ENCODE measurements around the gene MATK. TPM values are rescaled to one million over a fixed set of nuclear protein-coding genes. Genes with fewer than 3 reads are reported as not detected.

The MATK gene
- polyA plus RNA-seq, 1 donor from 2014 or later = 2.6 TPM

GRCh38 chr19:3804429-3804828 lies 18.2 kb upstream of the MATK start:
- H3K27ac ChIP-seq (ENCODE audit: low read length) = no peak overlapping the region
- no peak overlapping the region for H3K4me2 ChIP-seq (ENCODE audit: low read length)
- TF ChIP-seq REST (IDR thresholded peaks at IDR 0.05; ENCODE audit: borderline replicate concordance) (no peak), RAD21 (conservative IDR thresholded peaks at IDR 0.05) (no peak), EZH2 (IDR thresholded peaks at IDR 0.05; ENCODE audit: borderline replicate concordance, insufficient read depth, low read length, poor library complexity, severe bottlenecking) (no peak), TAF1 (IDR thresholded peaks at IDR 0.05; ENCODE audit: low read depth) (no peak), MXI1 (conservative IDR thresholded peaks at IDR 0.05; ENCODE audit: poor library complexity, severe bottlenecking) (no peak), CTCF (IDR thresholded peaks at IDR 0.05; ENCODE audit: poor library complexity, severe bottlenecking) (no peak), EP300 (conservative IDR thresholded peaks at IDR 0.05; ENCODE audit: poor library complexity, severe bottlenecking) (no peak), SMC3 (conservative IDR thresholded peaks at IDR 0.05; ENCODE audit: poor library complexity) (no peak), POLR2AphosphoS5 (IDR thresholded peaks at IDR 0.05) (no peak)
- H3K4me3 ChIP-seq (ENCODE audit: low read length) = no peak overlapping the region
- H3K9me2 ChIP-seq (ENCODE audit: insufficient read depth, low read length) = no peaks in the 10 kb centered on the region
- no peak overlapping the region for H3K9ac ChIP-seq (ENCODE audit: low read length)
- H2AFZ ChIP-seq (ENCODE audit: low read depth, low read length) = no peak overlapping the region
- H3K9me3 ChIP-seq (ENCODE audit: low read length) = no peaks in the 10 kb centered on the region
- H3K27me3 ChIP-seq (ENCODE audit: insufficient read depth, low read depth, low read length) = peaks cover 7% of the 10 kb centered on the region
- H3K36me3 ChIP-seq (ENCODE audit: insufficient read depth, low read length) = no peaks in the 10 kb centered on the region
- no peaks in the 10 kb centered on the region for H4K20me1 ChIP-seq (ENCODE audit: insufficient read depth)
- no peaks in the 10 kb centered on the region for H3F3A ChIP-seq (ENCODE audit: insufficient read depth, low read length, poor library complexity, severe bottlenecking)
- H3K79me2 ChIP-seq (replicated peaks; ENCODE audit: insufficient read depth, low read length) = no peaks in the 10 kb centered on the region

- Histone ChIP-seq H3K79me2 (replicated peaks; ENCODE audit: insufficient read depth, low read length) (no peaks in the 10 kb centered on the region), H2AFZ (ENCODE audit: low read depth, low read length) (no peak overlapping the region), H3K36me3 (ENCODE audit: insufficient read depth, low read length) (no peaks in the 10 kb centered on the region), H4K20me1 (ENCODE audit: insufficient read depth) (no peaks in the 10 kb centered on the region), H3K4me3 (ENCODE audit: low read length) (no peak overlapping the region), H3K9ac (ENCODE audit: low read length) (no peak overlapping the region), H3K4me2 (ENCODE audit: low read length) (no peak overlapping the region), H3K9me3 (ENCODE audit: low read length) (no peaks in the 10 kb centered on the region), H3F3A (ENCODE audit: insufficient read depth, low read length, poor library complexity, severe bottlenecking) (no peaks in the 10 kb centered on the region), H3K27ac (ENCODE audit: low read length) (no peak overlapping the region), H3K27me3 (ENCODE audit: insufficient read depth, low read depth, low read length) (peaks cover 7% of the 10 kb centered on the region), H3K9me2 (ENCODE audit: insufficient read depth, low read length) (no peaks in the 10 kb centered on the region)
- TF ChIP-seq POLR2AphosphoS5 (IDR thresholded peaks at IDR 0.05) = no peak
- no peak for TF ChIP-seq MXI1 (conservative IDR thresholded peaks at IDR 0.05; ENCODE audit: poor library complexity, severe bottlenecking)
- TF ChIP-seq CTCF (IDR thresholded peaks at IDR 0.05; ENCODE audit: poor library complexity, severe bottlenecking) = no peak
- TF ChIP-seq EZH2 (IDR thresholded peaks at IDR 0.05; ENCODE audit: borderline replicate concordance, insufficient read depth, low read length, poor library complexity, severe bottlenecking) = no peak
These were observed 17.8 kb upstream of the MATK start for GRCh38 chr19:3803986-3804385.

All from neural cell (in vitro differentiated cells).